NCI-H226 (cell line): ENCODE measurements around the gene GULP1.

ENCODE experiments used
- DNase-seq: peaks from one replicate; pipeline ENCODE4 v3.0.0-alpha.2; 2015

Gene GULP1

GRCh38 chr2:188326669-188327301, 35.1 kb downstream of the GULP1 start:
- no peak for DNase-seq

GRCh38 chr2:188327518-188328213, 36.0 kb downstream of the GULP1 start:
- DNase-seq, result no peak

GRCh38 chr2:188328419-188328818, 36.7 kb downstream of the GULP1 start:
- DNase-seq, result no peak

GRCh38 chr2:188330316-188331053, 38.8 kb downstream of the GULP1 start:
- DNase-seq, result no peak

- DNase-seq, result no peak
These were observed 40.9 kb downstream of the GULP1 start for GRCh38 chr2:188332619-188333018.

GRCh38 chr2:188333751-188334524, 42.3 kb downstream of the GULP1 start:
- no peak for DNase-seq

GRCh38 chr2:188338463-188338862, 46.8 kb downstream of the GULP1 start:
- no peak for DNase-seq

- DNase-seq, result no peak
These were observed 48.6 kb downstream of the GULP1 start for GRCh38 chr2:188340257-188340656.

GRCh38 chr2:188345020-188345419, 53.3 kb downstream of the GULP1 start:
- DNase-seq, result no peak

GRCh38 chr2:188345426-188345825, 53.8 kb downstream of the GULP1 start:
- no peak for DNase-seq

- no peak for DNase-seq
These were observed 54.3 kb downstream of the GULP1 start for GRCh38 chr2:188345831-188346458.

GRCh38 chr2:188349019-188349418, 57.3 kb downstream of the GULP1 start:
- DNase-seq, result no peak

- DNase-seq, result no peak
These were observed 61.6 kb downstream of the GULP1 start for GRCh38 chr2:188353282-188353681.

GRCh38 chr2:188360485-188361263, 69.0 kb downstream of the GULP1 start:
- DNase-seq, result no peak

- DNase-seq, result no peak
These were observed 72.5 kb downstream of the GULP1 start for GRCh38 chr2:188364033-188364630.

- DNase-seq, result no peak
These were observed 73.5 kb downstream of the GULP1 start for GRCh38 chr2:188365058-188365641.

- no peak for DNase-seq
These were observed 75.5 kb downstream of the GULP1 start for GRCh38 chr2:188367164-188367563.

- peak; percentile 10 for DNase-seq
These were observed 77.7 kb downstream of the GULP1 start for GRCh38 chr2:188369365-188369764.

GRCh38 chr2:188378371-188378950, 86.8 kb downstream of the GULP1 start:
- no peak for DNase-seq

- DNase-seq, result no peak
These were observed 88.1 kb downstream of the GULP1 start for GRCh38 chr2:188379748-188380147.

GRCh38 chr2:188380280-188380679, 88.6 kb downstream of the GULP1 start:
- DNase-seq, result no peak
